GM21367 (cell line): ENCODE results near the gene COL4A1.
A peak's percentile ranks its signal among the peaks of the same experiment; 100 is the strongest.

Source experiments
- ATAC-seq: cut with Tn5 transposase; IDR thresholded peaks from one replicate; pipeline ENCODE4 v1.9.1; 2021; ENCODE audit not compliant: unreplicated experiment

COL4A1 gene

DNA sequence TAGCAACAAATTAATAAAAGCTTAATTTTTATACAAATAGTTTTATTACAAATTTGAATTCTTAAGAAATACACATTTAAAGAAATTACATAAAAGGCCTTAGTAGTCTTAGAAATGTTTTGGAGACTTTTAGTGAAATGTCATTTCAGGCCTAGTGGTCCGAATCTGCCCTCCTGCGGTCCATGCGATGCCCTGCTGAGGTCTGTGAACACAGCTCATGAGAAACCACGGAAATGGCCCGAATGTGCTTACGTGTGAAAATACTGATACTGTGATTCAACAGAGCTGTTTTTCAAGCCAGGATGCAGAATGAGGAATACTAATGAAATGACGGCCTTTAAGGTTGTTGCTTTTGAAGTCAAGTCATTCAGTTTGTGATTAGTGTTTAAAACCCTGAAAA, 157.9 kb downstream of the COL4A1 start:
- no peak for ATAC-seq

DNA sequence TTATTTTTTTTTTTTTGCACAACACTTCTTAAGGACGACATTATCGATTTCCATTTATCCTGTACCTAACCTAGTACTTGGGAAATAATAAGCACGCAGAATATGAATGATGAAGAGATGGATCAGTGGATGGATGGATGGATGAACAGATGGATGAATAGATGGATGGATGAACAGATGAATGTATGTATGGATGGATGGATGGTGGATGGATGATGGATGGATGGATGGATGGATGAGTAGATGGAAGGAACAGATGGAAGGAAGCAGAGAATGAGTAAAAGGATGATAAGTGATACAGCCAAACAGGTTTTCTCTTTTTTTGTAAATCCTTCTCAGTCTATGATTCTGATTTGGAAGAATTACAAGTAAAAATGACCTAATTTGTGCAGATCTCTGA, 166.9 kb downstream of the COL4A1 start:
- ATAC-seq = no peak

DNA sequence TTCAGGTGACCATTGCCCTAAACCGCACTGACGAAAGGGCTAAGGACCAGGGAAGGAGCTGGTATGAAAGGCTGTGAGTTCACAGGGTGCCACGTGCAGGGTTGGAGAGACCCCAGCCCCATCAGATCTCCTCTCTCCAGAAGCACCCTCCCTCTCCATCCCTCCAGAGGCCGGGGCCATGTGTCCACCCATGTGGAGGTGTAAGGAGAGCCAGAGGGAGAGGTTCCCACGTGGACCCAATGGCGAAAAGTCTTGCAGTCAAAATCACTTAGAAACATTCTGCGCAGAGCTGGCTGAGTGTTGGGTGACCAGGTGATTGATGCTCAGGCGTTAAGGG, 168.3 kb downstream of the COL4A1 start:
- ATAC-seq = no peak

DNA sequence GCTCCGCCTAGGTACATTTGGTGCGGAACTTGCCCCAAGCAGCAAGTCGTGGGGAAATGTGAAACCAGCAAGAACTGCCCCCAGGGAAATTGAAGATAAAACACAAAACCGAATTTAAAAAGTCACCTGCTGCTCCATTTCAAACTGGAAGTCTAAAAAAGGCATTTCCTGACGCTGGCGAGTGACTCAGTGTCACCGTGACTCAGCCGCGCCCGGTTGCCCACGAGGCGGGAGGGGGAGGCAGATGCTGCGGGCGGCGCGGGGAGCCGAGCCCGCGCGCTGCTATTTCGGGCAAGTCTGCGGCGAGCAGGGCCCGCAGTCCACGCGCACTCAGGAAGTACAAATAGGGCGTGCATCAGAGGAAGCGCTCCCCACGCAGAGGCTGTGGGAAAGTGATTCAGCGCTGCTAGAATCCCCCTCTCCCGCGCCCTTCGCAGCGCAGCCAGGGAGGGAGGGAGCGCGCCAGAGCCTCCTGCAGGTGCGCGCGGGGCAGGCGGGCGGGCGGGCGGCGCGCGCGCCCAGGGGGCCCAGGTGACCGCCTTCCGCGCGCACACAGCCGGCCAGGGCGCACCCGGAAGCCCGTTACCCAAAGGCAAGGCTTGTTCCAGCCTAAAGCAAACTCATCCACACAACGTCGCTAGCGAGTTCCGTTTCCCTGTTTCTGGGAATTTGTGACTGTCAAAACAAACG, 168.8 kb downstream of the COL4A1 start:
- ATAC-seq = peak; percentile 55

DNA sequence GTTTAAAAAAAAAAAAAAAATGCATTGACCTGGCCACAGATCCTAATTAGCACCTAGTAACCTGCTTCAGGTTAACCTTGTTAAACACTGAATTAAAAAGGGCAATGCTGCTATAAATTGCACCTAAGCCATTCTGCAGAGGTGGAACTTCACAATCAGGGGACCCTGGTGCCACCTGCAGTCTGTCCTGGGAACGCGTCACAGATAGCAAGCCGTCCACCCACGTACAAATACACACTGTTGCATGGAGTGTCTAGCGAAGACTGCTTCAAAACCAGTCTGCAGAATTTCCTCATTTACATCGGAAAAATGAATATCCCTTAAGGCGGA, 169.3 kb downstream of the COL4A1 start:
- peak; percentile 74 for ATAC-seq

DNA sequence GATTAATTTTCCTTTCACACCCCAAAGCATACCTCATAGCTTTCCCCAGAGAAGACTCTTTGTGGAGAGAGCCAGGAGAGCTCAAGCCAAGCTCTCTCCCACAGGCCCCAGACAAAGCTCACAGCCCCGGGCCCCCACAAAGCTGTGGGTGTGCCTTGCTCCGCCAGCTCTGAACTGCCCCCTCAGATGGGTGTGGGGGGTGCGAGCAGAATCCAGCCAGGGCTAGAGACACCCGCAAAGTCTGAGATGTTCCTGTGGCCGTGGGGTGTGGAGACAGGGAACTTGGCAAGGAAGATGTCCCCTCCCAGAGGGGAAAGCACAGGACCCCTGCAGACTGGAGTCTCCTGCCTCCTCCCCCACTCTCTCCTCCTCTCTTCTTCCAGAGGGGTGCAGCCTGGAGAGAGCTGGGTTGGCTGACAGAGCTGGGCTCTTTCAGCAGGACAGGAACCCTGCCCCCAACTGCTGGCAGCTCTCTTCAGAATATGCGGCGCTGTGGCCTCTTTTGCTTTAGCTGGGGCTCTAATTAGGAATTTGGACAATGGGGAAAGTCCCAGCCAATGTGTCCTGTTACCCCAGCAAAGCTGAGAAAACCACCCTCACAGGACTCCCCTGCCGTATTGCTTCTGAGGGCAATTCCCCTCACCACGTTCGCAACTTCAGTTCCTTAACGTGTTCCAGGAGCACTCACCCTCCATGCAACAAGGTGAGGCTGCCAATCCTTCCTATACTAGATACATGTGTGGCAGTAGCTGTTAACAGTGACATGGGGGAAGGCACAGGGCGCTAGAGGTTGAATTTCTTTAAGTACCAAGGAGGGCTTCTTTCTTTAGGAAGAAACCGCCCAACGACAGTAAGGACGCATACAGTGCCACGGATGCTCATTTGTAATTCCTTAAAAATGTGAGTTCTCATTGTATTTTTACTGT, 170.0 kb downstream of the COL4A1 start:
- ATAC-seq = no peak

DNA sequence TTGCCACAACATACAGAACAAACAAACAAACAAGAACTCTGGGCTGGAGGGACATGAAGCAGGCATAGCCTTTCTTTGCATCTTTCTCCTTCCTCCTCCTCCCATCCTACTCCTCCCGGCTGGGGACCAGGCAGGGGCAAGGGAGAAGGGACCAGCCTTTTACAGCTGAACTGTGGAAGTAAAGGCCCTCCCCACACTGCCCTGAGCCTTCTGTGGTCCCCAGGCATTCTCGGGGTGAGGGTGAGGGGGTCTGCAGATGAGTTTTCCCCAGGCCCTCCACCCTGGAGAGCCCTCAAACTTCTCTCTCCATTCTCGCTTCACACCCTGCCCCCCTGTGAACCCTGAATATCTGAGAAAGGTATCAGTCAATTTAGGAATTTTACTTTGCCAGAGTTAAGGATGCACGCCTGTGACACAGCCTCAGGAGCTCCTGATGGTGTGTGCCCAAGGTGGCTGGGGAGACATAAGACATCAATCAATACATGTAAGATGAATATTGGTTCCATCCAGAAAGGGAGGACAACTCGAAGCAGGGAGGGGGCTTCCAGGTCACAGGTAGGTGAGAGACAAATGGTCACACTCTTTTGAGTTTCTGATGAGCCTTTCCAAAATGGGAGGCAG, 170.9 kb downstream of the COL4A1 start:
- no peak for ATAC-seq

DNA sequence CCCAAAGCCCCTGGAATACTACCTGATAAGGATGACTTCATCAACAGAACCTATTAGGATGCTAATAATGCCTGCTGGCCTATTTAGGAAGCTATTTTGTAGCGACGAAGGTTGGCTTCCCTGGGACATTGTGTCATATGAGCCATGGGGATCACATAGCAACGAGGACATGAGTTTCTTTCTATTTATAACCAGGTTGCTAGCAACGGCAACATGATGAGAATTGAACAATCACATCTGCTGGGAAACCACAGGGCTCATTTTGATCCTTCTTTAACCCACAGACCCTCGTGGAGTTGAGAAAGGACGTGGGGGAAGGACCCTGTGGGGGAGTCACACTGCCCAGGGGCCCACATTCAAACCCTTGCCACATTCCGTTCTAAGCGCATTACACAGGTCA, 172.2 kb downstream of the COL4A1 start:
- ATAC-seq = no peak

DNA sequence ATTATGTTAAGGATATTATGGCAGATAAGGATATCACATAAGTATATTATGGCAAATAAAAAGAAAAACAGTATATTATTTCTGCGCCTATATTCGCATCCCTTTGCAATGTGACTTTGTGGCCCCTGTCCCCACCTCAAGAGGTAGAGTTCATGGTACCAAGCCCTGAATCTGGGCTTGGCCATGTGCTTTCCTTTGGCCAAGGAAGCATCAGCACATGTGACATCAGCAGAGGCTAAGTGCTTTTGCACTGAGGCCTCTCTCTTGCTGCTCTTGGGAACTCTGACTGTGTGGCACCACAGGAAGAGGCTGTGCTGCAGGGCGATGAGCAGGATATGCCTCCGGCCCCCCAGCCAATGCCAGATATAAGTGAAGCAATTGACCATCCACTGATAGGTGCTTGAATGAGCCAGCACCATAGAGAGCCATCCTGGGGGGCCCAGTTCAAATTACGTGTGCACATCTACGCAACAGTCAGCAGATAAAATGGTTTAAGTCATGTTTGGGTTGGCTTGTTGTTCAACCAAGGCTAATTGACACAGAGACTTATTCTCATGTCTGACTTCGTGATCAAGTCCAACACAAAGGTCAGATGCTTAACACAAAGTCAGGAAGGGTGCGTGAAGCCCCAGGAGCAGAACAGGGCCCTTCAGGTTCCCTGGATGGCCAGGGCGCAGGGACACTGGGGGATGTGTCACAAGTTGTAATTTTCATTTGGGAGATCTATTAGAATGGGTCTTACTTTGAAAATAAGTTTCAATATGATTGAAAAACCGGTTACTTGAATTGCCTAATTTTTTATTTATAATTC, 173.3 kb downstream of the COL4A1 start:
- ATAC-seq = no peak

DNA sequence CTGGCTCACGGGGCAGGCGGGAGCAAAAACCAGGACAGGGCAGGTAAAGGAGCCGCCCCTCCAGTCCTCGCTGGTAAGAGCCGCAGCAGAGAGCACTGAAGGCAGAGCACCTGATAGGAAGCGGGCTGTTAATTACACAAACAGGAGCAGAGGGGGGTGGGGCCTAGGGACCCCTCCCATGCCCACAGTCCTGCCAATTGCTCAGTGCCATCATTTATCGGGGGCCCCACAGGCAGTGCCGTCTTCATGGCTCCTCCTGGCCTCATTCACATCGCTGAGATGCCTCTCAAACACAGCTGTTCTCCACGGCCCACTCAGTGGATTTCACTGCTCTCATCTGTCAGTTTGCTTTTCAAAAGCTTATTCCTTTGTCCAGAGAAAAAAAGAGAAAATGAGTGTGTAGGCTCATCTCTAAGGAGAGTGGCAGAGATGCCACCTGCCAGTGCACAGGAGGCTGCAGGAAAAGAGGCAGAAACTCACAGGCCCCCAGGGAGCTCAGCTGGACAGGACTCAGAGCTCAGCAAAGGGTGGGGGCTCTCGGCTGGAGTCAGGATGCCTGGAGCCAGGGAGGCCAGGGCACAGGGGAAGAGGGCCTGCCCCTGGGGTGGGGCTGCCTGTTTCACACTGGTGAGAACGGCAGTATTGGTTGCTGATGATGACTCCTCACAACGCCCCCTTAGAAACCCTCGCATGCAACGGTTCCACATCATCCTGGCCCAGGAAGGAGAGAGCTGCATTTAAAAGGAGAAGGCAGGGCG, 174.6 kb downstream of the COL4A1 start:
- ATAC-seq = no peak

DNA sequence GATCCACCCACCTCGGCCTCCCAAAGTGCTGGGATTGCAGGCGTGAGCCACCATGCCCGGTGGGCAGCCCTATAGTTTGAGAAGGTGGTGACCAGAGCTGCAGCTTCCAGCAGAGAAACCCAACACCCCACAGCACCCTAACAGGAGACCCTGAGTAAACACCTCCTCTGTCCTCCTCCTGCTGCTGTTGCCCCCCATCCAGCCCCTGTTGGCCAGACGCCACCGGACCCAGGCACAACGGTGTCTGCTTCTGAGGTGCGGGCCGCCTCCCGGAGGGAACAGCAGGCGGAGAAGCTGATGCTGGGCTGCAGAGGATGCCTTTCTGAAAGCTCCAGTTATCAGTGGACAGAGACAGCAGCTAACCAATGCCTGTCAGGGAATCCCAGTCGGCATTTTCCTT, 175.5 kb downstream of the COL4A1 start:
- no peak for ATAC-seq

DNA sequence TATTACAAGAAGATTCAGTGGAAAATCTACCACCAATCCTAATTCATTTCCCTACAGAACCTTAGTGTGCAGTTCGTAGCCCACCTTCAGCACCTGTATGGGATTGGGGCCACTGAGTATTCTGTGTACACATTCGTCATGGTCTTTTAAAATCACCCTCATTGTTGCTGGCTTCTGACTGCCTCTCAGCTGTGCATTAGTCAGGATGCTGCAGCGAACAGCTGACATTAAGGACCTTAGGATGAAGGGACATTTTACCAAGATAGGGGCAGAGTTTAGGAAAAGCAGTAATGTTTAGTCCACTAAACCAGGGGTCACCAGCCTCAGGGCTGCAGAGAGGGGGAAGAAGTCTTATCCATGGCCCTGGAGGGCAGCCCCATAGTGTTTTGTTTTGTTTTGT, 176.5 kb downstream of the COL4A1 start:
- no peak for ATAC-seq

DNA sequence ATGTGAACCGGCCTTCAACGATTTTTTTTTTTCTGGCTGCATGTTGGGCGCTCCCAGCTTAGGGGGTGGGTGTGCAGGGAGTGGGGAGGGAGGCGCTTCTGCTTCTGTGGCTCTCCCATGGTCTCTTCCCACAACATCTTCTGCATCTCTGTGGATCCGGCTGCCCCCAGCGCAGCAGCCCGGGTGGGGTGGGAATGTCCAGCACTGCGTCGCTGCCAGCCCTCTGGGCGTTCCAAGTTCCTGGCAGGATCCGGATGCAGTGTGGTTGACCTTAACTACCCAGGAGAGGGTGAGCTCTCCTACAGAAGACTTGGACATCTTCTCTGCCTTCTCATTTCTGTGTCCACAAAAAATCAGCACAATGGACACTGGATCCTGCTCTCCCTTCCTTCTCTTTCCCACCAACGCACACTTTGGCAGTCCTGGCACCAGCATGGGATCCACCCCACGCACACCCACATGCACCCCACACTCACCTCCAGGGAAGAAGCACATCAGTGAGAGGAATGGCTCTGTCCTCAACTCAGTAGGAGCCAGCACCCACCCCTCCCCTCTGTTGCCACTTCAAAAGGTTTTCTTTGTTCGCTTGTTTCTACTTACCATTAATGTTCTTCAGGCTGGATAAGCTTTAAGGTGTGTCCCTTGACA, 177.3 kb downstream of the COL4A1 start:
- no peak for ATAC-seq

DNA sequence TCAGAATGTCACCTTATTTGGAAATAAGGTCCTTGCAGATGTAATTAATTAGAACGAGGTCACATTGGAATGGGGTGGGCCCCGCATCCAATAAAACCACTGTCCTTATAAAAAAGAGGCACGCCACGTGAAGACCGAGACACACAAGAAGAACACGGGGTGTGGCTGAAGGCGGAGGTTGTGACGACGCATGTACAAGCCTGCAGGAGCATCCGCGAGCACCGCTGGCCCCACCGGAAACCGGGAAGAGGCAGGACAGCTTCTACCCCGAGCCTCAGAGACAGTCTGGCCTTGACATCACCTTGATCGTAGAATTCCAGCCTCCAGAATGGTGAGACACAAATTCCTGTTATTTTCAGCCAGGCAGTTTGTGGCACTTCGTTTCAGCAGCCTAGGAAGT, 177.9 kb downstream of the COL4A1 start:
- no peak for ATAC-seq

DNA sequence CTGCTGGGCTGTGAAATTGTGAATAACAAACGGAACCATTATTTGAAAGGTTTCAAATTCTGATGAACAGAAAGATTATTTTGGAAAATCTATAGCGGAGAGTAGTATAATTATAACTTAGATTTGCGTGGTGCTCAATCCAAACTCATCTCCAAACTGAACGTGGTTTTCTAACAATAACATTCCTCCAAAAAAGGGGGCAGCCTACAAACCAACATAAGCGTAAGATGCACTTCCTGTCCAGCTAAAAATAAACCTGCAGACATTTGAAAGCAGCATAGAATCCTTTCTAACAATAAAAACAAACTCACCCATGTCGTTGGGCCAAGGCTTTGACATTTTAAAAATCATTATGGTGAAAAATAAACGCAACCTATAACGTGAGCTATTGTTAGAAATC, 178.4 kb downstream of the COL4A1 start:
- ATAC-seq = no peak

DNA sequence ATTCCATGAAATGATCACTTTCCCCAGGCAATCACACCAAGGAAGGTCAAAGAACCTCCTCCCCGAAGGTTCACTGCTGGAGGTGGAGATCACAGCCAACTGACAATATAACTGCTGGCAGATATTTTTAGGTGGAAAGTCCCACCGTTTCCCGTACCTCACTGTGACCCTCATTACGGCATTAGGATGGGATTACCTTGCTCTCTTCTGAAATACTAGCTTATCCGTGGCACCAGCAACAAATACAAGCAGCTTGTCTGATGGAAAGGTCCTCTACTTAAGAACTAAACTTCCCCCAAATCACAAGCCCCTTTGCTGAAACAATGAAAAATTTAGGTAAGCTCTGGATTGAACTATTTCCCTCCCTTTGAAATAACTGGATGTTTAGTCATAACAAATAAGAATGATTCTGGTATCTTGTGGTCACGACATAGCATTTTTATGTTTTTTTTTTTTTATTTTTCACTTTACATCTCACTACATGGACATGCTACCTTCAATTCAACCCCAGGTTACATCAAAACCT, 178.9 kb downstream of the COL4A1 start:
- ATAC-seq = no peak

DNA sequence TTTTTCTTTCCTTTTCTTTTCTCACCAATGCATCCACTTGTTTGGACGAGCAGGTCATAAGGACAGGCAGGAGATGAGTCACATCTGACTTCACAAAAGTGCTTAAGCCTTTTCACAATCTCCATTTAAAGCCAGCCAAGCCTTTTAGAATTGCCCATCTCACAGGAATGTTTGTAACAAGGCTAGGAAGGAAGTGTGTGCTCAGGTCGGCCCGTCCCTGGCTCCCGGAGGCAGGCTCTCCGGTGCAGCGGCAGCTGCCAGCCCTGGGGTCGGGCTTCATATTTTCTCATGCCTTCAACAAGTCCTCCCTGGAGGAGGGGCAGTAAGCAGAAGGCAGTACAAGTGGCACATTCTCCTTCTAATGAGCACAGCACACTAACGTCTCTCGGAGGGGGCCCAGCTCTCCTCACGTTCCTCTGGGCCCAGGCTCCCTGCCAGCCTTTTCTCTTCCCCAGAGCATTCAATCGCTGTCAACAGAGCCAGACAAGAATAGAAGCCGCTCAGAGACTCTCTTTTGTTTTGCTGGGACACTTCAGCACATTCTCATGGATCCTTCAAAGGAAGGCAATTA, 180.5 kb downstream of the COL4A1 start:
- ATAC-seq = no peak

DNA sequence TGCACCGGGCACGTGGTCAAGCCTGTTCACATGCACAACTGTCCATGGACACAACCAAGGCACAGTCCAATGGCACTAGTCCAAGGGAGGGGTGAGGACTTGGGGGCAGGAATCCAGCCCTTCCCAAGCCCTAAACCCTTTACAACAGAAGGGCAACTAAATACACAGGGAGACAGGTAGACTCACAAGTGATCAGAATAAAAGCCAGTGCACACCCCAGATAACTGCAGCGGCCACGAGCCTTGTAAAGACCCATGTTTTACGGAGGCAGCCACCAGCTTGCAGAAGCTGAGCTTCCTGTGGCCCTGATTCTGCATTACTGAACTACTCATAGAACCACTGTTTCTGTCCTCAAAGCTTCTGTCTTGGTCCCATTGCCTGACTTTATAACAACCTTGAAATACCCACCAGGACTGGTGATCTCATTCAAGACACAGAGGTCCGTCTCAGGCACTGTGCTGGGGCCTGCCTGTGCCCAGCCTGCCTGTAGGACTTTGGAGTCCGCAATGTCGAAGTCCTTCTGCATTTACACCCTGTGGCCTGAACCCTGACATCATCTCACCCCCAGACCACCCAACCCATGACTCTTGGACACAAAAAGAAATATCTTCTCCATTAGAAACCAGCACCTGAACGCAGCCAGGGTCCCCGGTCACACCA, 181.2 kb downstream of the COL4A1 start:
- ATAC-seq = no peak

DNA sequence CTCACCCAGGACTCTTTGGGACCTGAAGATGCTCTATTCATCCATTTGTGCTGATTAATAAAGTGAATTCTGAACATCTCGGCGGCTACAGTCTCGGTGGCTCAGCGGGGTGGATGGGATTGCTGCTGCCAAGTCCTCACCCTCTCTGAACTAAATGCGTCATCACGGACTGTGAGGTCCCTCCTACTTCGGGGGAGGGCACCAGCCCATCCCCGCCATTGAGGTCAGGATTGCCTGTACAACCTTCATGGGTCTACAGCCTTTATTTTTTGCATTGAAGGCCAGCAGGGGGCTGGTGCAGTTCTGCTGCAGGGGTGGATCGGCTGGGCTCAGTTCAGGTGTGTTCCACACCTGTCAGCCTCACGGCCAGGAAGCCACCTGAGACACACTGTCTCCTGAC, 181.8 kb downstream of the COL4A1 start:
- no peak for ATAC-seq
